Activated CD4-positive, CD25-positive, alpha-beta regulatory T cell (primary cell): Measurements from ENCODE around the gene MICOS13.

ENCODE experiments used
- DNase-seq, 4 experiments: peaks; one replicate each; lab custom pipeline; 2025; lab: John Stamatoyannopoulos, UW

MICOS13 gene

GRCh38 chr19:5667751-5668271 is 12.5 kb downstream of the MICOS13 start:
- DNase-seq, result no peak

DNA sequence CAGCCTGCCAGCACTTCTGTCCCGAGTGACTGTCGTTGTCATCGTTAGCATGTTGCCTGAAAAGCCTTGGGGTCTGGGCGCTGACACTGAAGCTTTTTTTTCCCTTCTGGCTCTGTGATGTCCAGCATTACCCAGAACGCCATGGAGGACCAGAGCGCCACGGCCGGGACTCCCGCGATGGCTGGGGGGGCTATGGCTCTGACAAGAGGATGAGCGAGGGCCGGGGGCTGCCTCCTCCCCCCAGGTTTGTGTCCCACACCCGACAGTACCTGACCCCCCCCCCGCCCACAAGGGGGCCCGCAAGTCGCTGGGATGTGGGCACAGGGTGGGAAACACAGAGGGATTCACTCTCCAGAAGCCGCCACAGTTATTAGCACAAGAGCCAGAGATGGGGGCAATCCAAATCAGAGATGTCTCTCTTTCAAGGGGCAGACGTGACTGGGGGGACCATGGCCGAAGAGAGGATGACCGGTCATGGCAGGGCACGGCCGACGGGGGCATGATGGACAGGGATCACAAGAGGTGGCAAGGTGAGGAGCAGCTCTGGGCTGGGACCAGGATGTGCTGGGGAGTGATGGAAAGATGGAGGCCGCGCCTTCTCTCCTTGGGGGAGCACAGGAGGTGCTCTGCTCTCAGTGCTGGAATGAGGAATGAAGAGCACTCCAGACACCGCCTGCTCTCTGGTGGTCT is 13.2 kb downstream of the MICOS13 start:
- no peak for DNase-seq

DNA sequence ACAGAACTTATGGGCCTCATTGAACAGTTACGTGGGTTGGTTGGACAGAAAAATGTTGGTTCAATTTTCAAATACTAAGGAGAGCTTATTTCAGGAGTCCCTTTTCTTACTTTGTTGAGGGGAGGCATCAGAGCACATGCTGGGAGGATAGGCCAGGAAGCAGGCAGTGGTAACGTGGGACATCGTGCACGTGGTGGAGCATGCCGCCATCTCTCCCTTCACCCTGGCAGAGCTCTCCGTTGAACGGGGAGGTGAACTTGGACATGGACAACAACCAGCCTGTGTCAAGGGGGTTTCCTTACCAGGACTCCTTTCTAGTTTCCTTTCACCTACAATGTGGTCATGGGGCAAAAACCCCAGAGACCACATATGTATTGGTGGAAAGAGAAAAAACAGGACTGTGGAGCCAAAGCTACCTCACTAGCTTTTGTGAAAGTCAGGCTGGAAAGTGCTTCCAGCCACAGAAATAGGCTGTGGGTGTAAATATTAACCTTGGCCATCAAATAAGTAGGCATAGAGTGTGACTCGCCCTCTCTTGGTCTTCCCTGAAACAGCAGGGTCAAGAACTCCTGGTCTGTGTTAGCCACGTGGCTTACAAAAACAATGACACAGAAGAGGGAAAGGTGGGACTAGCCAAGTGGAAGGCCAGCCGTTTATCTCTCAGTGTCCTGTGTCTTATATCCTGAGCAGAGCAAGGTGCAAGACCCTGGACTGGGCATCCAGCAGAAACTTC is 14.4 kb downstream of the MICOS13 start:
- no peak for DNase-seq

- DNase-seq, result no peak
Measured at GRCh38 chr19:5664515-5664914, 15.8 kb downstream of the MICOS13 start.

GRCh38 chr19:5663904-5664303 is 16.4 kb downstream of the MICOS13 start:
- DNase-seq, result no peak

DNA sequence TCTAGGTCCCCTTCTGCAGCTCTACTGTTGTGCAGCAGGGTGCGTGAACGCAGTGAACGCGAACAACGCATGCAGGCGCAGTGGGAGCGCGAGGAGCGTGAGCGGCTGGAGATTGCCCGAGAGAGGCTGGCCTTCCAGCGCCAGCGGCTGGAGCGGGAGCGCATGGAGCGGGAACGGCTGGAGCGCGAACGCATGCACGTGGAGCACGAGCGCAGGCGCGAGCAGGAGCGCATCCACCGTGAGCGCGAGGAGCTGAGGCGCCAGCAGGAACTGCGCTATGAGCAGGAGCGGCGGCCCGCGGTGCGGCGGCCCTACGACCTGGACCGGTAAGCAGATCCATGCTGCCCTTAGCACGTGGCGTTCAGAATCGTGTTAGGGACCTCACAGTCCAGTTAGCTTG is 18.8 kb downstream of the MICOS13 start:
- DNase-seq, result no peak

GRCh38 chr19:5655412-5655811 is 24.9 kb downstream of the MICOS13 start:
- DNase-seq, result no peak

GRCh38 chr19:5654931-5655330 is 25.4 kb downstream of the MICOS13 start:
- DNase-seq, result no peak

DNA sequence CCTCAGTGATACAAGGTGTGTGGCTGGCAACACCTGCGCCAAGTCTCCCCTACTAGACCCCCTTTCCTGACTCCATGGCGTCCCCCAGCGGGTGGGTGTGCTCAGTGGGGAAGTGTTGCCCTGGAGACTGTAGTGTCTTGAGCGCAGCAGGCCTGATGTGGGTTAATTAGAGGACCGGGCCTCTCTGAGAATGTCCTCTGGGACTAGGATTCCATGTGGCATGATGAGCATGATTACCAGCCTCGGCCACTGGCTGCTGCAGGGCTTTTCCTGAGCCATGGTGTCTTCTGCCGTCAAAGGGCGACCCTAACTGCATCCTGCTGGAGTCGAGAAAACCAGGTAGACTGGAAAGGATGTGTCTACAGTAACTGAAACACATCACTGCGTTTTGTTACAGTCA is 28.1 kb downstream of the MICOS13 start:
- DNase-seq, result no peak

DNA sequence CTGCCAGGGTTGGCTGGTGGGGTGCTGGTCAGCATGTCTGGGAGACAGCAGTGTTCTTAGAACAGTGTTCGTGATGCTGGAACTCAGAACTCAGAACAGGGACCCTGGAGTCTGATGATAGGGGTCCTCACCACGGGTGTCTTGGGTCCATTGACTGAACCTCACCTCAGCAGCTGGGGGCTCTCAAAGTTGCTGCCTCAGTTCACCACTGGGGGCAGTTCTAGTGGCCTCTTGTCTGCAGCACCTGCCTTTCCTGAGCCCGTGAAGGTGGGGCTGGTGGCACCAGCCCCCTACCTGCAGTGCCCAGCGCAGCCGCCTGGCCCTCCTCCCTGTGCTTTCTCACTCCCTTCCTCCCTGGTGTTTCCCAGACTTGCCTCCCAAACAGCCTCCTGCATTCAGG is 29.0 kb downstream of the MICOS13 start:
- DNase-seq, result no peak

- DNase-seq, result no peak
Measured at GRCh38 chr19:5648464-5648863, 31.9 kb downstream of the MICOS13 start.

DNA sequence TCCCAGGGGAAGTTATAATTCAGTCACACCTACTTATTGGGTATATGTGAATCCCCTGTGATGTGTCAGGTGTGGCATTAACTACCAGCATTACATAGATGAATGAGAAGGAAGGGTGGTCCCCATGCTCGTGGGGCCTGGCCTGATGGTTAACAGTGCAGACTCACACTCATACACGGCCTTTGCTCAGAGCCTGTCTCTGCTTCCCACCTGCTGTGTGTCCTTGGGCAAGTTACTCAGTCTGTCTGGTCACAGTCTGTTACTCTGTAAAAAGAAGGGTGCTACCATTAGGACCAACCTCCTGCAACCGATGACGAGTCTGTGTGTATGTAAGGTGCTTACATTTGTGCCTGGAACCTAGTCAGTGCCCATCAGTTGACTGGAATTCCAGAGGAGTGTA is 33.6 kb downstream of the MICOS13 start:
- no peak for DNase-seq

GRCh38 chr19:5645409-5645808 is 34.9 kb downstream of the MICOS13 start:
- DNase-seq, result no peak

DNA sequence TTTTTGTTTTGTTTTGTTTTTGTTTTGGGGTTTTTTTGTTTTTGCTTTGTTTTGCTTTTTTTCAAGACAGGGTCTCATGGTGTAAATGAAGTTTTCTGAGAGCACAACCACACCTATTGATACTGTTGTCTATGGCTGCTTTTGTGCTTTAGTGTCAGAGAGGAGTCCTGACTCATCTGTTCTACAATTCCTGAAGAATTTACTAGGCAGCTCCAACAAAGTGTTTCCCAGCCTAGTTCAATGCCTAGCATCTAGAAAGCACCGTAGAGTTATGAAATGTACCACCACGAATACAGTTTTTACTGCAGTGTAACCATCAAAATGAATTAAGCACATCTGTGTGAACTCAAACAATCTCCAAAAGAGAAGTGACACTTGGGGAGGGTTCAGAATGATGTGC is 36.3 kb downstream of the MICOS13 start:
- no peak for DNase-seq

- DNase-seq, result no peak
Measured at GRCh38 chr19:5643060-5643459, 37.3 kb downstream of the MICOS13 start.

DNA sequence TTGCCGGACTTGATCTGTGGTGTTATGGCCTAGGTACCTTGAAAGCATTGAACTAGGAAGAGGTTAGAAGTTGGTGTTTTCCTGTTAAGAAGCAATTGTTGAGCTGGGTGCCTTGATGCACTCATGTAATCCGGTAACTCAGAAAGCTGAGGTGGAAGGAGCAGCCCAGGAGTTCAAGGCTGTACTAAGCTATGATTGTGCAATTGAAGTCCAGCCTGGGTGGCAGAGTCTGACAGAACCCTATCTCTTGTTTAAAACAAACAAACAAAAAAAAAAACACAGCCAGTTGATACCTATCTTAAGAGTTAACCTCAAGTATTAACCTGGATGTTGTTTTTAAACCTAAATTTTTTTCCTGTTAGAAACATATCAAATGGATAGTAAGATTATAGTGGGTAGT is 38.1 kb downstream of the MICOS13 start:
- no peak for DNase-seq

DNA sequence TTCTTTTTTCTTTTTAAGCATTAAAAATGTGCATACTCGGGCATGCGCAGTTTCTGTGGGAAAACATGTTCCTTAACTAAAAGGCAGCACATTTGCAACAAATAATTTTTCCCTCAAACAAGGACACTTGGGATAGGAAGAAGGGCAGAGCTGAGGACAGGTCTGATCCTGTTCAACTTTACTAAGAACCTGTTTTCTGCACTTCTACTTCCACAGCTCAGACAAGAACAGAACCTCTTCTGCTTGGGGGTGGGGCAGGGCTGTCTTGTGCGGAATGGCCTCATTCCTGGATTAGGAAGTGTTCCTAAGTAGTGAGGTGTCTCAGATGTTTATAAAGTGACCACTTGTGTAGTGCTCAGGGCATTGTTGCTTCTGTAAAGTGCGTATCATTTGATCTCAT is 39.1 kb downstream of the MICOS13 start:
- DNase-seq, result no peak

GRCh38 chr19:5637971-5638370 is 42.3 kb downstream of the MICOS13 start:
- no peak for DNase-seq

DNA sequence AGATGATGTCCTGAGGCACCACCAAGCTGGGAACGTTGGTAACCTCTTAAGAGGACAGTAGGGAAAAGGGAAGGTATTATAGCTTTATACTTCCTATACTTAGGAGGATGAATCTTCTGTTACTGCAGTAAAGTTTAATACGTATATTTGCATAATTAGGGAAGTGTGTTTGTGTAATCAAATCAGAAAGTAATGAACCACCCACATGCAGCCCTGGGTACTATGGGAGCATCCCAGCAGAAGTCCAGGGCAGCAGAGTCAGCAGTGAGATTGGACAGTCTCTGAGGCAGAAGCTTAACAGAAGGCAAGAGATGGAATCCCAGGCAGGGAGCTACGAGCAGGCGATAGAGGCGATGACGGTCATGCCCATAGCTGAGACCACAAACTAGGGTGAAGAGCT is 44.9 kb downstream of the MICOS13 start:
- DNase-seq, result no peak

- DNase-seq, result no peak
Measured at GRCh38 chr19:5632657-5633056, 47.7 kb downstream of the MICOS13 start.

DNA sequence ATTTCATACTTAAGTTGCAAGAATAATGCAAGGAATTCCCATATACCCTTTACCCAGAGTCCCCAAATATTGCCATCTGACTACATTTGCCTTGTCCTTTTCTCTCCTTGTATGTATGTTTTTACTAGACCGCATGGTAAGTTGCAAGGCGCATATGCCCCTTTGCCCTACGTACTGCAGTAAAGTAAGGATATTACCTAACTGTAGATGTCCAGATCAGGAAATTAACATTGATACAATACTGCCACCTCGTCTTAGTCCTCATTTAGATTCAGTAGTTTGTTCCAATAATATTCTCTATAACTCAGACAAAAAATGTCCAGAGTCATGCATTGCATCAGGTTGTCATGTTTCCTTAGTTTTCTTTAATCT is 48.1 kb downstream of the MICOS13 start:
- DNase-seq, result no peak

DNA sequence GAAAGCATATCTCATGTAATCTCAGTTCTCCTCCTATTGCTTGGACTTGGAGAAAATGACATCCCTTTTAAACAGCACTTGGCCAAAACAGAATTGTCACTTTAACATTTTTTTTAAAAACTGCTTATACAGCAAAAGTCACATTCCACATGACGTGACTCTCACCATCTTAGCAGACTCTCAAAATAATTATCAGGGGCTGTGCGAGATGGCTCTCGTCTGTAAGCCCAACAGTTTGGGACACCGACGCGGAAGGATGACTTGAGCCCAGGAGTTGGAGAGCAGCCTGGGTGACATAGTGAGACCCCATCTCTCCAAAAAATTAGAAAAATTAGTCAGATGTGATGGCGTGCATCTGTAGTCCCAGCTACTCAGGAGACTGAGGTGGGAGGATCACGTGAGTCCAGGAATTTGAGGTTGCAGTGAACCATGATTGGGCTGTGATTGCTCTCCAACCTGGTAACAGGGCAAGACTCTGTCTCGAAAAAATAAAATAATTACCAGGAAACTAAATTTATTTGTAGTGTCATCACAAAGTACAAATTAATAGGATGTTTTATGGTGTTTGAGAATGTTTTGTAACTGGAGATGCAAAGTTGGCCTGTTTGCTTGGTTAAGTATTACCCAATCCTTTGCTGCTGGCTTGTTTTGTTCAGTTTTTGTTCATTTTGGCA is 48.6 kb downstream of the MICOS13 start:
- DNase-seq, result no peak

GRCh38 chr19:5628919-5629481 is 51.3 kb downstream of the MICOS13 start:
- DNase-seq, result no peak
